Endometrial microvascular endothelial cells (primary cell): Measurements from ENCODE around the gene MYEOV. TPM values are rescaled to one million over a fixed set of nuclear protein-coding genes. Genes with fewer than 3 reads are reported as not detected.

ENCODE experiments used
- in situ Hi-C: cut with HindIII; loops from 2 replicates; pipeline ENCODE4 v1.10.0; 2017; ENCODE audit warnings: low sequenced_read_pairs, low pct_unique_long_range_greater_than_20kb; ENCODE audit errors: inconsistent ontology term
- total RNA-seq: library from RNA; depleted of rRNA; stranded (reverse); fragments of >200 nt; gene quantifications from one replicate; pipeline ENCODE4 v1.2.3, GENCODE V29; 2015; ENCODE audit errors: inconsistent ontology term

The MYEOV gene
- total RNA-seq: 14.6 TPM

- in situ Hi-C loops: no loop called here
Measured at GRCh38 chr11:69293819-69294505, at the start of gene MYEOV. TSS of gene MYEOV (plus strand) at chr11:69294155. CDS start at chr11:69295355, 1,200 bp downstream.

- in situ Hi-C loops: no loop called here
Measured at GRCh38 chr11:69244266-69244665, 49.7 kb upstream of the MYEOV start.

GRCh38 chr11:69245041-69245440 lies 48.9 kb upstream of the MYEOV start:
- in situ Hi-C loops: no loop called here

GRCh38 chr11:69245491-69246345 lies 48.2 kb upstream of the MYEOV start:
- in situ Hi-C loops: no loop called here

GRCh38 chr11:69249311-69250185 lies 44.4 kb upstream of the MYEOV start:
- in situ Hi-C loops: no loop called here

- in situ Hi-C loops: no loop called here
Measured at GRCh38 chr11:69250186-69251056, 43.5 kb upstream of the MYEOV start.

- in situ Hi-C loops: no loop called here
Measured at GRCh38 chr11:69251057-69251393, 42.9 kb upstream of the MYEOV start.

GRCh38 chr11:69251639-69252489 lies 42.1 kb upstream of the MYEOV start:
- in situ Hi-C loops: no loop called here

- in situ Hi-C loops: no loop called here
Measured at GRCh38 chr11:69252490-69252837, 41.5 kb upstream of the MYEOV start.

GRCh38 chr11:69253028-69253427 lies 40.9 kb upstream of the MYEOV start:
- in situ Hi-C loops: no loop called here

GRCh38 chr11:69257134-69257533 lies 36.8 kb upstream of the MYEOV start:
- in situ Hi-C loops: no loop called here

GRCh38 chr11:69257838-69258658 lies 35.9 kb upstream of the MYEOV start:
- in situ Hi-C loops: no loop called here

- in situ Hi-C loops: no loop called here
Measured at GRCh38 chr11:69259096-69259495, 34.9 kb upstream of the MYEOV start.

GRCh38 chr11:69260622-69261021 lies 33.3 kb upstream of the MYEOV start:
- in situ Hi-C loops: no loop called here

GRCh38 chr11:69261116-69261515 lies 32.8 kb upstream of the MYEOV start:
- in situ Hi-C loops: no loop called here

GRCh38 chr11:69262918-69263735 lies 30.8 kb upstream of the MYEOV start:
- in situ Hi-C loops: no loop called here
